GM18907 (cell line): ENCODE results near the gene NFE2L3.
"Not testable (repeated sequence)": the region's sequence is repeated elsewhere in the genome, so short reads cannot be mapped to it uniquely, and the experiment has no call there.

ENCODE experiments used
- ATAC-seq: cut with Tn5 transposase; IDR thresholded peaks from one replicate; pipeline ENCODE4 v1.9.1; 2021; ENCODE audit warnings: mild to moderate bottlenecking, moderate library complexity; ENCODE audit not compliant: unreplicated experiment

Gene NFE2L3

GRCh38 chr7:26167303-26167934, 15.4 kb downstream of the NFE2L3 start:
- peak; percentile 85 for ATAC-seq

DNA sequence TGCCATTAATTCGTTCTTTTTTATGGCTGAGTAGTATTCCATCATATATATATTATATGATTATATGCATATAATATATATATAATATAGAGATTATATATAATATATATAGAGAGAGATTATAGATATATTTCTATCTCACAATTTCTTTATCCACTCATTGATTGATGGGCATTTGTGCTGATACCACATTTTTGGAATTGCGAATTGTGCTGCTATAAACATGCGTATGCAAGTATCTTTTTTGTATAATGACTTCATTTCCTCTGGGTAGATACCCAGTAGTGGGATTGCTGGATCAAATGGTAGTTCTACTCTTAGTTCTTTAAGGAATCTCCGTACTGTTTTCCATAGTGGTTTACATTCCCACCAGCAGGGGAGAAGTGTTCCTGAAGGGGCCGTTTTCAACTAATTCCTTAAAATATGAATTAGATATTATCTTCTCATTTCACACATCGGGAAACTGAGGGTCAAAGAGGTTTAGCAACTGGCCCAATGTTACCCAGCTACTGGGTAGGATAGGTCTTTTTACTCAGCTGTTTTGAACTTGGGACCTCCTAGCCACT, 16.5 kb downstream of the NFE2L3 start:
- ATAC-seq = no peak

GRCh38 chr7:26169271-26169670, 17.3 kb downstream of the NFE2L3 start:
- no peak for ATAC-seq

GRCh38 chr7:26170663-26171062, 18.7 kb downstream of the NFE2L3 start:
- ATAC-seq = no peak

- ATAC-seq = no peak
Observed at GRCh38 chr7:26171601-26172000, 19.6 kb downstream of the NFE2L3 start.

- ATAC-seq = no peak
Observed at GRCh38 chr7:26172048-26172447, 20.1 kb downstream of the NFE2L3 start.

GRCh38 chr7:26175903-26176302, 23.9 kb downstream of the NFE2L3 start:
- ATAC-seq = not testable (repeated sequence)

DNA sequence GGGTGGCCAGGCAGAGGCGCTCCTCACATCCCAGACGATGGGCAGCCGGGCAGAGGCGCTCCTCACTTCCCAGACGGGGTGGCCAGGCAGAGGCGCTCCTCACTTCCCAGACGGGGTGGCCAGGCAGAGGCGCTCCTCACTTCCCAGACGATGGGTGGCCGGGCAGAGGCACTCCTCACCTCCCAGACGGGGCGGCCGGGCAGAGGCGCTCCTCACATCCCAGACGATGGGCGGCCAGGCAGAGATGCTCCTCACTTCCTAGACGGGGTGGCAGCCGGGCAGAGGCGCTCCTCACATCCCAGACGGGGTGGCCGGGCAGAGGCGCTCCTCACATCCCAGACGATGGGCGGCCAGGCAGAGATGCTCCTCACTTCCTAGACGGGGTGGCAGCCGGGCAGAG, 24.7 kb downstream of the NFE2L3 start:
- not testable (repeated sequence) for ATAC-seq

DNA sequence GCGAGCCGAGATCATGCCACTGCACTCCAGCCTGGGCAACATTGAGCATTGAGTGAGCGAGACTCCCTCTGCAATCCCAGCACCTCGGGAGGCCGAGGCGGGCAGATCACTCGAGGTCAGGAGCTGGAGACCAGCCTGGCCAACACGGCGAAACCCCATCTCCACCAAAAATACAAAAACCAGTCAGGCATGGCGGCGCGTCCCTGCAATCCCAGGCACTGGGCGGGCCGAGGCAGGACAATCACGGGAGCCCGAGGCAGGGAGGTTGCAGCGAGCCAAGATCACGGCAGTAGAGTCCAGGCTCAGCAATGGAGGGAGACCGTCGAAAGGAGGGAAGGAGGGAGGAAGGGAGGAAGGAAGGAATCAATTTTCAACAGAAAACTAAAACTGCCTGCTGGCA, 25.3 kb downstream of the NFE2L3 start:
- not testable (repeated sequence) for ATAC-seq

DNA sequence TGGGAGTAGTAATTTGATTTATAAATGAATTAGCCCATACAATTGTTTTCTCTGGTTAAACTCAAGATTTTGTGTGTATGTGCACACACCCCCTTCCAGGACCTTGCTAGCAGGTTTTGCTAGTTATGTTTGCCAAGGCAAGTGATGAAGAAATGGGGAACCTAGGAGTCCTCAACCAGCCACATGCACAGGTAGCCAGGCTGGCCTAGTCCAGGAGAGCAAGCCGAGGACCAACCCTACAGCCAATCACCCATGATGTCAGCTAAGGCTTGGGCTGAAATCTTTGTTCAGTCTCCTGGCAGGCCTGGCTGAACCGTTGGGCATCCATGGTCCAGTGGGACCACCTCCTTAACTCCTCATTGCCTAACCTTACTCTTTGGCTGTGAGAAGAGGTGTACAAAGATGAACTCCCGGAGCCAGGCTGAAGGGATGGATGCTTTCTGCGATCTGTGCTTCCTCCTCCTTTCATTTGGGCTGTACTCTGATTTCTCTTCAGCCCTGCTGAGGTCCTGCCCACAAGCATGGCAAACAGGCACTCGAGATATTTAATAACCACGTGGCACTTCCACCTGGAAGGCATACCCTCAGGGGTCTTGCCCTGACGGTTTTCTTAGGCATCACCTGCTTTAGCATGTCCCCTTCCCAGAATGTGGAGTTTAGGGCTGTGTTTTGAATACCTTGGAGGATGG, 26.4 kb downstream of the NFE2L3 start:
- ATAC-seq = no peak

DNA sequence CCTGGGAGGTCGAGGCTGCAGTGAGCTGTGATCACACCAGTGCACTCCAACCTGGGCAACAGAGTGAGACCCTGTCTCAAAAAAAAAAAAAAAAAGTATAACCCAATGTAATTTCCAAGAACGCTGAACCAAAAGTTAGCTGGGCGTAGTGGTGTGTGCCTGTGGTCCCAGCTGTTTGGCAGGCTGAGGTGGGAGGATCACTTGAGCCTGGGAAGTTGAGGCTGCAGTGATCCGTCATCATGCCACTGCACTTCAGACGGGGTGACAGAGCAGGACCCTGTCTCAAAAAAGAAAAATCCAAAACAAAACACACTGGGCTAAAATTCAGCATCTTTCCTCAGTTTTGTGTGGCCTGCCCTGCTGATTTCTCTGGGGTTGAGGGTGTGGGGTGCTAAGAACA, 27.4 kb downstream of the NFE2L3 start:
- ATAC-seq = no peak

- ATAC-seq = no peak
Observed at GRCh38 chr7:26179826-26180497, 28.0 kb downstream of the NFE2L3 start.

DNA sequence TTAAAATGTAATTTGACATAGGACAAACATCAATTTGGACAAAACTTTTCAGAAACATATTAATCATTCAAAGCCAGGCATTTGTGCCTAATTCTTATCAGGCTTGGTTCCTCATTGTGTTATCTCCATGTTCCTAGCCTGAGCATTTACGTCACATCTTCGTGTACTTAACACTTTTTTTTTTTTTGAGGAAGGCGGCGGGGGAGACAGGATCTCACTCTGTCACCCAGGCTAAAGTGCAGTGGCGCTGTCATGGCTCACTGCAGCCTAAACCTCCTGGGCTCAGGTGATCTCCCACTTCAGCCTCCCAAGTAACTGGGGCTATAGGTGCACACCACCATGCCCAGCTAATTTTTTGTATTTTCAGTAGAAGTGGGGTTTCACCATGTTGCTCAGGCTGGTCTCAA, 28.8 kb downstream of the NFE2L3 start:
- ATAC-seq = no peak

- ATAC-seq = no peak
Observed at GRCh38 chr7:26181474-26182227, 29.7 kb downstream of the NFE2L3 start.

- no peak for ATAC-seq
Observed at GRCh38 chr7:26182283-26182682, 30.3 kb downstream of the NFE2L3 start.

- ATAC-seq = no peak
Observed at GRCh38 chr7:26182706-26183105, 30.7 kb downstream of the NFE2L3 start.

- no peak for ATAC-seq
Observed at GRCh38 chr7:26183545-26184280, 31.7 kb downstream of the NFE2L3 start.

DNA sequence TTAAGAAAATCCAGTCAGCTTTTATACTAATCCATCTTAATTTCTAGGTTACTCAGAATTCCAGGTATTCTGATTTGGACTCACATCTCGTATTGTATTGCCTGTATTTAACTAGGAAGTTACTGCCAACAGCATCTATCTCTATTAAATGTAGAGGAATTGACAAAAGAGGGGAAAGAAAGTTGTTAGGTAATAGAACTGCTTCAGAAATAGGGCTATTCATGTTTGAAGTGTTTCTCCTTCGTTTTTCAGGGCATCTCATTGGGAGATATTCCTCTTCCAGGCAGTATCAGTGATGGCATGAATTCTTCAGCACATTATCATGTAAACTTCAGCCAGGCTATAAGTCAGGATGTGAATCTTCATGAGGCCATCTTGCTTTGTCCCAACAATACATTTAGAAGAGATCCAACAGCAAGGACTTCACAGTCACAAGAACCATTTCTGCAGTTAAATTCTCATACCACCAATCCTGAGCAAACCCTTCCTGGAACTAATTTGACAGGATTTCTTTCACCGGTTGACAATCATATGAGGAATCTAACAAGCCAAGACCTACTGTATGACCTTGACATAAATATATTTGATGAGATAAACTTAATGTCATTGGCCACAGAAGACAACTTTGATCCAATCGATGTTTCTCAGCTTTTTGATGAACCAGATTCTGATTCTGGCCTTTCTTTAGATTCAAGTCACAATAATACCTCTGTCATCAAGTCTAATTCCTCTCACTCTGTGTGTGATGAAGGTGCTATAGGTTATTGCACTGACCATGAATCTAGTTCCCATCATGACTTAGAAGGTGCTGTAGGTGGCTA, 32.5 kb downstream of the NFE2L3 start:
- not testable (repeated sequence) for ATAC-seq

GRCh38 chr7:26185131-26185843, 33.3 kb downstream of the NFE2L3 start:
- ATAC-seq = peak; percentile 52
